KMS-11 (cell line): ENCODE measurements around the gene FTH1.

Source experiments
- H2AFZ ChIP-seq: fragments of 200-600 bp; sonication (generic); 2 replicates; pipeline ENCODE4 v1.6.1; 2016; ENCODE audit warnings: antibody characterized with exemption, mixed run types, low read depth
- H3K27ac ChIP-seq: fragments of 200-600 bp; sonication (generic); 2 replicates; pipeline ENCODE4 v1.6.1; 2016; ENCODE audit warnings: mild to moderate bottlenecking, mixed run types
- H3K27me3 ChIP-seq: fragments of 200-600 bp; sonication (generic); 2 replicates; pipeline ENCODE4 v1.6.1; 2017; ENCODE audit warnings: mild to moderate bottlenecking, low read depth, mixed run types, moderate library complexity; ENCODE audit not compliant: insufficient read depth
- H3K36me3 ChIP-seq: fragments of 200-600 bp; sonication (generic); 2 replicates; pipeline ENCODE4 v1.6.1; 2017; ENCODE audit warnings: mild to moderate bottlenecking, mixed run types; ENCODE audit not compliant: insufficient read depth
- H3K4me1 ChIP-seq: fragments of 200-600 bp; sonication (generic); 2 replicates; pipeline ENCODE4 v1.6.1; 2016; ENCODE audit warnings: mild to moderate bottlenecking, low read depth, mixed run types; ENCODE audit not compliant: poor library complexity, severe bottlenecking
- H3K4me2 ChIP-seq: fragments of 200-600 bp; sonication (generic); 2 replicates; pipeline ENCODE4 v1.7.0; 2016; ENCODE audit warnings: mild to moderate bottlenecking, mixed run types
- H3K4me3 ChIP-seq: fragments of 200-600 bp; sonication (generic); IDR thresholded peaks from 2 replicates; pipeline ENCODE4 v1.6.1; 2017; ENCODE audit warnings: low read depth, low read length, mixed read lengths; ENCODE audit not compliant: insufficient read depth
- H3K79me2 ChIP-seq: fragments of 200-600 bp; sonication (generic); 2 replicates; pipeline ENCODE4 v1.6.1; 2016; ENCODE audit warnings: low read depth, mixed run types; ENCODE audit not compliant: insufficient read depth
- H3K9ac ChIP-seq: fragments of 200-600 bp; sonication (generic); 2 replicates; pipeline ENCODE4 v1.6.1; 2016; ENCODE audit warnings: mild to moderate bottlenecking, mixed run types
- H4K20me1 ChIP-seq: fragments of 200-600 bp; sonication (generic); 2 replicates; pipeline ENCODE4 v1.6.1; 2016; ENCODE audit warnings: mild to moderate bottlenecking, mixed run types; ENCODE audit not compliant: insufficient read depth
- CTCF ChIP-seq: fragments of 200-600 bp; sonication (generic); conservative IDR thresholded peaks from 2 replicates; pipeline ENCODE4 v1.6.1; 2017; ENCODE audit warnings: low read depth, mild to moderate bottlenecking, antibody characterized with exemption, low read length, moderate library complexity, mixed read lengths

Gene FTH1

GRCh38 chr11:61940466-61940865 lies 27.0 kb downstream of the FTH1 start:
- Histone ChIP-seq H3K36me3 (no peaks in the 10 kb centered on the region), H4K20me1 (no peaks in the 10 kb centered on the region), H3K4me3 (no peak overlapping the region), H3K9ac (no peak overlapping the region), H3K27ac (no peak overlapping the region), H3K4me2 (no peak overlapping the region), H3K27me3 (no peaks in the 10 kb centered on the region), H2AFZ (no peak overlapping the region), H3K4me1 (no peaks in the 10 kb centered on the region), H3K79me2 (no peaks in the 10 kb centered on the region)
- no peak for TF ChIP-seq CTCF

GRCh38 chr11:61935861-61936260 lies 31.6 kb downstream of the FTH1 start:
- H3K36me3 ChIP-seq = no peaks in the 10 kb centered on the region
- H3K4me3 ChIP-seq = no peak overlapping the region
- no peaks in the 10 kb centered on the region for H4K20me1 ChIP-seq
- H3K79me2 ChIP-seq = no peaks in the 10 kb centered on the region
- no peak overlapping the region for H3K27ac ChIP-seq
- no peak overlapping the region for H2AFZ ChIP-seq
- H3K27me3 ChIP-seq = no peaks in the 10 kb centered on the region
- TF ChIP-seq CTCF = no peak
- no peak overlapping the region for H3K9ac ChIP-seq
- H3K4me1 ChIP-seq = no peaks in the 10 kb centered on the region
- no peak overlapping the region for H3K4me2 ChIP-seq

GRCh38 chr11:61930933-61931332 lies 36.5 kb downstream of the FTH1 start:
- no peaks in the 10 kb centered on the region for H3K36me3 ChIP-seq
- no peaks in the 10 kb centered on the region for H3K27me3 ChIP-seq
- no peak overlapping the region for H3K4me2 ChIP-seq
- no peak overlapping the region for H3K9ac ChIP-seq
- no peaks in the 10 kb centered on the region for H3K4me1 ChIP-seq
- no peak for TF ChIP-seq CTCF
- no peak overlapping the region for H3K27ac ChIP-seq
- H4K20me1 ChIP-seq = no peaks in the 10 kb centered on the region
- H3K4me3 ChIP-seq = no peak overlapping the region
- H3K79me2 ChIP-seq = no peaks in the 10 kb centered on the region
- H2AFZ ChIP-seq = no peak overlapping the region

- Histone ChIP-seq H3K27ac (no peak overlapping the region), H3K36me3 (no peaks in the 10 kb centered on the region)
Observed at GRCh38 chr11:61928606-61929005, 38.8 kb downstream of the FTH1 start.

More at GRCh38 chr11:61928606-61929005, 38.8 kb downstream of the FTH1 start:
- no peaks in the 10 kb centered on the region for H4K20me1 ChIP-seq
- H2AFZ ChIP-seq = no peak overlapping the region
- TF ChIP-seq CTCF = no peak
- no peaks in the 10 kb centered on the region for H3K79me2 ChIP-seq
- no peaks in the 10 kb centered on the region for H3K4me1 ChIP-seq
- H3K4me3 ChIP-seq = no peak overlapping the region
- H3K4me2 ChIP-seq = no peak overlapping the region
- no peak overlapping the region for H3K9ac ChIP-seq
- H3K27me3 ChIP-seq = no peaks in the 10 kb centered on the region
